IMR-90 (cell line): ENCODE results near the gene ASF1A. TPM values are rescaled to one million over a fixed set of nuclear protein-coding genes. Genes with fewer than 3 reads are reported as not detected.

Source experiments
- ATAC-seq: fragments of 200-7000 bp; cut with Tn5 transposase; 2 replicates; pipeline ENCODE4 v1.9.1; 2020; ENCODE audit warnings: low read depth, mild to moderate bottlenecking, moderate library complexity
- BruUV-seq: library from RNA; stranded (reverse); fragments of 400-500 nt; replicated peaks from 2 replicates; lab custom pipeline; 2021; lab: Mats Ljungman, UMichigan
- CTCF ChIA-PET: fragments of 300-600 bp; formaldehyde crosslinking; extraction: SDS; loops from one replicate; lab custom pipeline; 2021; ENCODE audit warnings: antibody characterized with exemption; lab: Yijun Ruan, JAX
- POLR2A ChIA-PET: fragments of 300-600 bp; sonication (Branson Sonifier 250); formaldehyde crosslinking; loops from one replicate; lab custom pipeline; 2022; ENCODE audit warnings: antibody characterized with exemption; ENCODE audit not compliant: unreplicated experiment; lab: Charles Lee
- DNase-seq: peaks from one replicate; pipeline ENCODE4 v3.0.0; 2013
- H2AFZ ChIP-seq: replicated peaks from 2 replicates; pipeline ENCODE3; 2013; ENCODE audit warnings: low read length, mild to moderate bottlenecking; ENCODE audit not compliant: poor library complexity
- H2AK5ac ChIP-seq: 2 replicates; pipeline ENCODE4 v1.6.1; 2013; ENCODE audit warnings: low read depth, low read length, inconsistent platforms
- H2AK9ac ChIP-seq: replicated peaks from 2 replicates; pipeline ENCODE3; 2013; ENCODE audit warnings: mild to moderate bottlenecking, low read depth, low read length, moderate library complexity; ENCODE audit not compliant: poor library complexity
- H2BK120ac ChIP-seq: 2 replicates; pipeline ENCODE4 v1.6.1; 2013; ENCODE audit warnings: low read depth, low read length, inconsistent platforms
- H2BK15ac ChIP-seq: 3 replicates; pipeline ENCODE4 v1.6.1; 2013; ENCODE audit warnings: low read depth, low read length, inconsistent platforms
- H2BK20ac ChIP-seq: 2 replicates; pipeline ENCODE4 v1.6.1; 2013; ENCODE audit warnings: low read depth, mild to moderate bottlenecking, inconsistent platforms, low read length, moderate library complexity
- H2BK5ac ChIP-seq: 2 replicates; pipeline ENCODE4 v1.6.1; 2013; ENCODE audit warnings: mild to moderate bottlenecking, low read depth, low read length, inconsistent platforms; ENCODE audit not compliant: poor library complexity, severe bottlenecking
- H3K14ac ChIP-seq: replicated peaks from 2 replicates; pipeline ENCODE4 v1.6.1; 2013; ENCODE audit warnings: low read depth, low read length, inconsistent platforms
- H3K18ac ChIP-seq: 2 replicates; pipeline ENCODE4 v1.6.1; 2013; ENCODE audit warnings: low read depth, low read length, control low read depth
- H3K23ac ChIP-seq: 2 replicates; pipeline ENCODE4 v1.6.1; 2013; ENCODE audit warnings: low read depth, low read length, inconsistent platforms
- H3K27ac ChIP-seq: 2 replicates; pipeline ENCODE4 v1.5.1; 2013; ENCODE audit warnings: mild to moderate bottlenecking, control low read depth, low read length; ENCODE audit not compliant: insufficient read depth
- H3K27me3 ChIP-seq: 2 replicates; pipeline ENCODE4 v1.6.1; 2013; ENCODE audit warnings: low read length; ENCODE audit not compliant: control insufficient read depth, insufficient read depth
- H3K36me3 ChIP-seq: 2 replicates; pipeline ENCODE4 v1.6.1; 2013; ENCODE audit warnings: low read length, mixed read lengths; ENCODE audit not compliant: control insufficient read depth, insufficient read depth
- H3K4ac ChIP-seq: 2 replicates; pipeline ENCODE4 v1.6.1; 2013; ENCODE audit warnings: low read depth, low read length, inconsistent platforms
- H3K4me1 ChIP-seq: 2 replicates; pipeline ENCODE4 v1.6.1; 2013; ENCODE audit warnings: low read length, mixed read lengths; ENCODE audit not compliant: control insufficient read depth, insufficient read depth
- H3K4me2 ChIP-seq: 2 replicates; pipeline ENCODE4 v1.6.1; 2013; ENCODE audit warnings: low read depth, mild to moderate bottlenecking, control low read depth, low read length, moderate library complexity
- H3K4me3 ChIP-seq: 2 replicates; pipeline ENCODE4 v1.5.1; 2013; ENCODE audit warnings: low read depth, mild to moderate bottlenecking, control low read depth, low read length, moderate library complexity; ENCODE audit not compliant: insufficient read depth
- H3K56ac ChIP-seq: 2 replicates; pipeline ENCODE4 v1.6.1; 2013; ENCODE audit warnings: low read length, inconsistent platforms; ENCODE audit not compliant: insufficient read depth; ENCODE audit errors: extremely low read depth
- H3K79me1 ChIP-seq, 2 experiments: 2 replicates each; pipeline ENCODE4 v1.6.1; 2013; ENCODE audit warnings: low read length in 2 of 2, inconsistent platforms in 1 of 2, low read depth in 1 of 2
- H3K9ac ChIP-seq: 2 replicates; pipeline ENCODE4 v1.6.1; 2013; ENCODE audit warnings: low read depth, low read length, control low read depth
- H3K9me1 ChIP-seq: 2 replicates; pipeline ENCODE4 v1.6.1; 2013; ENCODE audit warnings: low read length, inconsistent platforms; ENCODE audit not compliant: insufficient read depth
- H3K9me3 ChIP-seq: 2 replicates; pipeline ENCODE4 v1.6.1; 2013; ENCODE audit warnings: low read length; ENCODE audit not compliant: control insufficient read depth, insufficient read depth
- H4K20me1 ChIP-seq: 2 replicates; pipeline ENCODE4 v1.6.1; 2013; ENCODE audit warnings: low read length, inconsistent platforms; ENCODE audit not compliant: insufficient read depth
- H4K5ac ChIP-seq: 2 replicates; pipeline ENCODE4 v1.6.1; 2013; ENCODE audit warnings: mild to moderate bottlenecking, low read depth, low read length, control low read depth
- H4K8ac ChIP-seq, 2 experiments: 2 replicates each; pipeline ENCODE4 v1.6.1; 2013; ENCODE audit warnings: low read depth in 2 of 2, low read length in 2 of 2, control low read depth in 1 of 2, inconsistent platforms in 1 of 2
- H4K91ac ChIP-seq: 2 replicates; pipeline ENCODE4 v1.6.1; 2013; ENCODE audit warnings: low read depth, low read length, inconsistent platforms; ENCODE audit not compliant: insufficient read depth
- BHLHE40 ChIP-seq: fragments of 150-350 bp; IDR thresholded peaks from 2 replicates; pipeline ENCODE4 v1.6.1; 2016; ENCODE audit warnings: mild to moderate bottlenecking, low read depth, low read length
- CEBPB ChIP-seq: IDR thresholded peaks from 2 replicates; pipeline ENCODE4 v1.6.1; 2012; ENCODE audit warnings: low read depth, low read length, improper control_type of control experiment
- CHD1 ChIP-seq: IDR thresholded peaks from 2 replicates; pipeline ENCODE4 v1.6.1; 2012; ENCODE audit warnings: low read depth, low read length, improper control_type of control experiment
- CTCF ChIP-seq: conservative IDR thresholded peaks from 2 replicates; pipeline ENCODE4 v1.5.1; 2012; ENCODE audit warnings: mild to moderate bottlenecking, low read depth, low read length, improper control_type of control experiment
- ELK1 ChIP-seq: fragments of 150-350 bp; IDR thresholded peaks from 2 replicates; pipeline ENCODE4 v1.6.1; 2016; ENCODE audit warnings: low read depth, mild to moderate bottlenecking, low read length, moderate library complexity, borderline replicate concordance
- FOS ChIP-seq: fragments of 150-350 bp; IDR thresholded peaks from 2 replicates; pipeline ENCODE4 v1.6.1; 2016; ENCODE audit warnings: low read depth, low read length
- MAFK ChIP-seq: IDR thresholded peaks from 2 replicates; pipeline ENCODE4 v1.6.1; 2012; ENCODE audit warnings: low read depth, low read length, improper control_type of control experiment
- MAZ ChIP-seq: IDR thresholded peaks from 2 replicates; pipeline ENCODE4 v1.6.1; 2012; ENCODE audit warnings: low read depth, mild to moderate bottlenecking, low read length, improper control_type of control experiment, moderate library complexity, borderline replicate concordance
- MXI1 ChIP-seq: IDR thresholded peaks from 2 replicates; pipeline ENCODE4 v1.6.1; 2012; ENCODE audit warnings: low read depth, mild to moderate bottlenecking, low read length, moderate library complexity, borderline replicate concordance
- NFE2L2 ChIP-seq: fragments of 150-350 bp; IDR thresholded peaks from 2 replicates; pipeline ENCODE4 v1.6.1; 2016; ENCODE audit warnings: low read depth, mild to moderate bottlenecking, low read length
- POLR2A ChIP-seq: IDR thresholded peaks from 2 replicates; pipeline ENCODE4 v1.6.1; 2012; ENCODE audit warnings: mild to moderate bottlenecking, low read depth, low read length
- RAD21 ChIP-seq: IDR thresholded peaks from 2 replicates; pipeline ENCODE4 v1.6.1; 2012; ENCODE audit warnings: low read length, improper control_type of control experiment
- RCOR1 ChIP-seq: IDR thresholded peaks from 2 replicates; pipeline ENCODE4 v1.6.1; 2012; ENCODE audit warnings: mild to moderate bottlenecking, low read length, improper control_type of control experiment; ENCODE audit not compliant: insufficient replicate concordance
- RFX5 ChIP-seq: IDR thresholded peaks from 2 replicates; pipeline ENCODE4 v1.8.0; 2012; ENCODE audit warnings: low read depth, mild to moderate bottlenecking, low read length, moderate library complexity
- SMC3 ChIP-seq: fragments of 150-350 bp; IDR thresholded peaks from 2 replicates; pipeline ENCODE4 v1.6.1; 2016; ENCODE audit warnings: low read depth, mild to moderate bottlenecking, antibody characterized with exemption, low read length, moderate library complexity
- dilution Hi-C: fragments of 300-500 bp; cut with HindIII; formaldehyde crosslinking; loops from one replicate; pipeline ENCODE4 v1.14.3; 2018; ENCODE audit warnings: low sequenced_read_pairs; ENCODE audit not compliant: unreplicated experiment
- in situ Hi-C: fragments of 300-500 bp; cut with MboI; formaldehyde crosslinking; loops from 3 replicates; pipeline ENCODE4 v1.14.3; 2019; ENCODE audit warnings: low sequenced_read_pairs, inconsistent platforms, mixed read lengths
- intact Hi-C: fragments of 100-400 bp; cut with micrococcal nuclease; formaldehyde crosslinking; loops from 2 replicates; pipeline ENCODE4 v1.10.0; 2022
- polyA plus RNA-seq, 3 experiments: library from polyadenylated mRNA; depleted of rRNA; stranded (reverse); fragments of >200 nt; gene quantifications; 2 replicates each; pipeline ENCODE4 v1.2.3, GENCODE V29; 2012; ENCODE audit warnings: low replicate concordance in 1 of 3
- total RNA-seq: library from RNA; depleted of rRNA; stranded (reverse); fragments of >200 nt; gene quantifications from 2 replicates; pipeline ENCODE4 v1.2.3, GENCODE V29; 2012
- TF ChIP-seq, protein P1 (sequence below): fragments of 150-350 bp; IDR thresholded peaks from 2 replicates; pipeline ENCODE4 v1.6.1; 2017; ENCODE audit warnings: mild to moderate bottlenecking, antibody characterized with exemption, low read length, low read depth

Gene ASF1A
- total and polyA plus RNA-seq, 2 of the 4 experiments (the other 2 are of a cell fraction), result 10.1 to 11.1 TPM

DNA sequence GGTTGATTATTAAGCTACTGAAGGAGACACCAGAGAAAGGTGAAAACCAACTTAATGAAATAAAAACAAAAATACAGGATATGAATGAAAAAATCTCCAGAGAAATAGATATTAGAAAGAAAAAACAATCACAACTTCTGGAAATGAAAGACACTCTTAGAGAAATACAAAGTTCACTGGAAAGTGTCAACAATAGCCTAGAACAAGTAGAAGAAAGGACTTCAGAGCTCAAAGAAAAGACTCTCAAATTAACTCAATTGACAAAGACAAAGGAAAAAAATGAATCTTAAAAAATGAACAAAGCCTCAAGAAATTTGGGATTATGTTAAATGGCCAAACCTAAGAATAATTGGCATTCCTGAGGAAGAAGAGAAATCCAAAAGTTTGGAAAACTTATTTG, 51.3 kb downstream of the ASF1A start:
- H4K5ac ChIP-seq, result no peak overlapping the region
- no peak overlapping the region for H2AK5ac ChIP-seq
- H4K8ac ChIP-seq, result no peak overlapping the region
- no peak for DNase-seq
- no peak overlapping the region for H2BK15ac ChIP-seq
- H2BK5ac ChIP-seq, result no peak overlapping the region
- dilution Hi-C loops, result no loop called here
- no peaks in the 10 kb centered on the region for H3K4me1 ChIP-seq
- POLR2A ChIA-PET, result no interaction called here
- no peak overlapping the region for H3K14ac ChIP-seq
- H3K9me1 ChIP-seq, result no peaks in the 10 kb centered on the region
- no peak overlapping the region for H2AK9ac ChIP-seq
- CTCF ChIA-PET, result no interaction called here
- H3K56ac ChIP-seq, result no peak overlapping the region
- no peak overlapping the region for H4K91ac ChIP-seq
- no peak overlapping the region for H2BK20ac ChIP-seq
- ATAC-seq, result no peak
- no peaks in the 10 kb centered on the region for H4K20me1 ChIP-seq
- no peak overlapping the region for H3K9ac ChIP-seq
- H2BK120ac ChIP-seq, result no peak overlapping the region
- intact Hi-C loops, result no loop called here
- H3K36me3 ChIP-seq, result no peaks in the 10 kb centered on the region
- no TSS peak for BruUV-seq
- H3K4me3 ChIP-seq, result no peak overlapping the region
- H2AFZ ChIP-seq, result no peak overlapping the region
- in situ Hi-C loops, result no loop called here
- H3K18ac ChIP-seq, result no peak overlapping the region
- H3K4ac ChIP-seq, result no peak overlapping the region
- no peaks in the 10 kb centered on the region for H3K79me1 ChIP-seq
- H3K27ac ChIP-seq, result no peak overlapping the region
- H3K27me3 ChIP-seq, result no peaks in the 10 kb centered on the region; the same call in 1 of the 2 replicates
- H3K23ac ChIP-seq, result no peak overlapping the region
- peaks cover 2% of the 10 kb centered on the region; the same call in 1 of the 2 replicates for H3K9me3 ChIP-seq
- H3K4me2 ChIP-seq, result no peak overlapping the region
- no peak for TF ChIP-seq ELK1
- TF ChIP-seq RCOR1, result no peak
- TF ChIP-seq CEBPB, result no peak
- TF ChIP-seq CHD1, result no peak
- TF ChIP-seq MAFK, result no peak
- no peak for TF ChIP-seq FOS
- TF ChIP-seq CTCF, result no peak
- TF ChIP-seq, protein P1, sequence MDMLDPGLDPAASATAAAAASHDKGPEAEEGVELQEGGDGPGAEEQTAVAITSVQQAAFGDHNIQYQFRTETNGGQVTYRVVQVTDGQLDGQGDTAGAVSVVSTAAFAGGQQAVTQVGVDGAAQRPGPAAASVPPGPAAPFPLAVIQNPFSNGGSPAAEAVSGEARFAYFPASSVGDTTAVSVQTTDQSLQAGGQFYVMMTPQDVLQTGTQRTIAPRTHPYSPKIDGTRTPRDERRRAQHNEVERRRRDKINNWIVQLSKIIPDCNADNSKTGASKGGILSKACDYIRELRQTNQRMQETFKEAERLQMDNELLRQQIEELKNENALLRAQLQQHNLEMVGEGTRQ, result no peak
- TF ChIP-seq RFX5, result no peak
- no peak for TF ChIP-seq POLR2A
- TF ChIP-seq SMC3, result no peak
- TF ChIP-seq RAD21, result no peak
- no peak for TF ChIP-seq BHLHE40
- no peak for TF ChIP-seq MXI1
- TF ChIP-seq NFE2L2, result no peak
- TF ChIP-seq MAZ, result no peak
